ENCODE measurements around the gene TEX52.

The TEX52 gene

GRCh38 chr12:2826721-2827515 is 29.9 kb downstream of the TEX52 start:
- DNase-seq, result no peak

- no peak for DNase-seq
These were observed 30.8 kb downstream of the TEX52 start for GRCh38 chr12:2826036-2826435.

GRCh38 chr12:2825132-2825531 is 31.7 kb downstream of the TEX52 start:
- DNase-seq, result no peak

GRCh38 chr12:2824541-2824940 is 32.3 kb downstream of the TEX52 start:
- no peak for DNase-seq

- DNase-seq, result no peak
These were observed 33.4 kb downstream of the TEX52 start for GRCh38 chr12:2823483-2823882.

GRCh38 chr12:2820432-2820831 is 36.4 kb downstream of the TEX52 start:
- no peak for DNase-seq

- DNase-seq, result no peak
These were observed 37.0 kb downstream of the TEX52 start for GRCh38 chr12:2819810-2820209.

- DNase-seq, result peak; percentile 74
These were observed 43.3 kb downstream of the TEX52 start for GRCh38 chr12:2813214-2814185.

- peak; percentile 99 for DNase-seq
These were observed 44.3 kb downstream of the TEX52 start, which contains the start of gene ITFG2 for GRCh38 chr12:2812290-2813213. ITFG2 (plus strand) TSS chr12:2812668; CDS start chr12:2812761, 93 bp downstream.

- no peak for DNase-seq
These were observed 45.0 kb downstream of the TEX52 start for GRCh38 chr12:2811801-2812200.

GRCh38 chr12:2806700-2807099 is 50.1 kb downstream of the TEX52 start:
- no peak for DNase-seq

- peak; percentile 71 for DNase-seq
These were observed 51.7 kb downstream of the TEX52 start for GRCh38 chr12:2805143-2805520.

- peak; percentile 61 for DNase-seq
These were observed 52.3 kb downstream of the TEX52 start for GRCh38 chr12:2804393-2805142.

- DNase-seq, result no peak
These were observed 53.0 kb downstream of the TEX52 start for GRCh38 chr12:2803635-2804392.

GRCh38 chr12:2801044-2801783 is 55.6 kb downstream of the TEX52 start:
- DNase-seq, result no peak

GRCh38 chr12:2800046-2800570 is 56.7 kb downstream of the TEX52 start:
- DNase-seq, result no peak
